ENCODE measurements around the gene ZNF813.
"Not testable (repeated sequence)": the region's sequence is repeated elsewhere in the genome, so short reads cannot be mapped to it uniquely, and the experiment has no call there.

Gene ZNF813

GRCh38 chr19:53485046-53486004 lies 17.8 kb downstream of the ZNF813 start:
- no peak for DNase-seq

GRCh38 chr19:53492153-53492552 lies 24.6 kb downstream of the ZNF813 start:
- no peak for DNase-seq

DNA sequence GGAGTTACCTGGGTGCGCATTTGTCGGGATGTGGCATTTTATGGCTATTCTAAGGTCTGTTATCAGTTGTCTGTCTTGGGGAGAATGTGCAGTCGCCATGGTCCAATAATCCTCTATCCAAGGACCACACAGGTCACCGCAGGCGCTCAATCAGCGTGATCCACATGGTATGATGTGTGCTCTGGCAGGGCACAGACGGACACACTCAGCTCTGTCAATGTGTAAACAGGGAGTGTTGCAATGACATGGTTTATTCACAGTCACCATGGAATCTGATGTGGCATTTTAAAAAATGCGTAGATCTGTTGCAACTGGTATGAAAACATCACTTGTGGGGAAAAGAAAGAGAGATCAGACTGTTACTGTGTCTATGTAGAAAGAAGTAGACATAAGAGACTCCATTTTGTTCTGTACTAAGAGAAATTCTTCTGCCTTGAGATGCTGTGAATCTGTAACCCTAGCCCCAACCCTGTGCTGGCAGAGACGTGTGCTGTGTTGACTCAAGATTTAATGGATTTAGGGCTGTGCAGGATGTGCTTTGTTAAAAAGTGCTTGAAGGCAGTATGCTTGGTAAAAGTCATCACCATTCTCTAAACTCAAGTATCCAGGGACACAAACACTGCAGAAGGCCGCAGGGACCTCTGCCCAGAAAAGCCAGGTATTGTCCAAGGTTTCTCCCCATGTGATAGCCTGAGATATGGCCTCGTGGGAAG lies 29.9 kb downstream of the ZNF813 start:
- not testable (repeated sequence) for DNase-seq

DNA sequence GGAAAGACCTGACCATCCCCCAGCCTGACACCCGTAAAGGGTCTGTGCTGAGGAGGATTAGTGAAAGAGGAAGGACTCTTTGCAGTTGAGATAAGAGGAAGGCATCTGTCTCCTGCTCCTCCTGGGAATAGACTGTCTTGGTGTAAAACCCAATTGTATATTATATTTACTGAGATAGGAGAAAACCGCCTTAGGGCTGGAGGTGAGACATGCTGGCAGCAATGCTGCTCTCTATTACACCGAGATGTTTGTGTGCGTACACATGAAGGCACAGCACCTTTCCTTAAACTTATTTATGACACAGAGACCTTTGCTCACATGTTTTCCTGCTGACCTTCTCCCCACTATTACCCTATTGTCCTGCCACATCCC lies 30.5 kb downstream of the ZNF813 start:
- DNase-seq = not testable (repeated sequence)

GRCh38 chr19:53503151-53503550 lies 35.6 kb downstream of the ZNF813 start:
- DNase-seq = not testable (repeated sequence)

- not testable (repeated sequence) for DNase-seq
Observed at GRCh38 chr19:53503671-53504364, 36.3 kb downstream of the ZNF813 start.

- not testable (repeated sequence) for DNase-seq
Observed at GRCh38 chr19:53504365-53504703, 36.8 kb downstream of the ZNF813 start.

DNA sequence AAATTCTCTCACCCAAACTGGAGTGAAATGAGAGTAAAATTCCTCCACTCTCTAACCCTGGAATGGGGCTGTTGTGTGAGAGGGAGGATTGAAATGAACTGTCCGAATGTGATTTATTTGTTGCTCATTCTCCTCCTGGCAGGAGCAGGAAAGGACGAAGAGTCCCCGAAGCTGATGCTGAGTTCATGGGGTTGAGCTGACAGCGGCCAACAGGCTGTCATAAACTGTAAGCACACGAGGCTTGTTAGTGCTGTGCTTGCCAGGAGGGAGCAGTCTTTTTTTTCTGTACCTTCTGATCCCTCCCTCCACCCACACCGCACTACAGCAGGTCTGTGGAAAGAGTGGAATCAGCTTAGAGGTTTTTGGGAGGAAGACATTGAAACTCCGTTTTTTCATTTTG lies 37.4 kb downstream of the ZNF813 start:
- DNase-seq = no peak

GRCh38 chr19:53506728-53507127 lies 39.2 kb downstream of the ZNF813 start:
- DNase-seq = no peak

DNA sequence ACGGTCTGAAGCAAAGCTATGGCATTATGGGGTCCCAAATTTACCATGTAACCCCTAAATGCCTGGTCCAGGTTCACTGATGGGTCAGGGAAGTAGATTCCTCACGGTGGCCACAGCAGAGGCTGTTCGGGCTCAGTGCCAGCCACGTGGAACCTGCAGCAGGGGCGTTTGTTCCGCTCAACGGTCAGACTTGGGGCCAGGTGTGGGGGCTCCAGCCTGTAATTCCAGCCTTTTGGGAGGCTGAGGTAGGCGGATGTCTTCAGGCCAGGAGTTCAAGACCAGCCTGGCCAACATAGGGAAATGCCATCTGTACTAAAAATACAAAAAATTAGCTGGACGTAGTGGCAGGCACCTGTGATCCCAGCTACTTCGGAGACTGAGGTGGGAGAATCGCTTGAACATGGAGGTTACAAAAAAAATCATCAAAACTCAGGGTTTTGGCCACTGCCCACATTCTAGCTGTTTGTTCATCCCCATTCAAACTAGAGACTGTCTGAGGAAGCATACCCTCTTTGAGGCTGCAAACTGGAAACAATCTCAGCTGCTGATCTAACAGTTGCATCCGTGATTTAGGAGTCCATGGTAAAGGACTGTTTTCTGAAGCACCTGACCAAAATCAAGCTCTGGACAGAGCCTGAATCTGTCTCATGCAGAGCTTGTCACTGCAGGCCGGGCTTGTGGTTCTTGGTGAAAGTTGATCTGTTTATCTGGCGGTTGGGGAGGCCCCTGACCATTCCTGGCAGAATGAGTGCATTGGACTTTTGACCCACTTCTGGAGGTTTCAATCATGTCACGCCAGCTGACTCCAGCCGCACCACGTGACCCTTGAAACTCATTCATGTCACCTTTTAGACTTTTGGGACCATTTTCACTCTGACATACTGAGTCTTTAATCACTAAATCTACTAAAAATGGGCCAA lies 40.2 kb downstream of the ZNF813 start:
- DNase-seq = no peak

GRCh38 chr19:53509443-53509842 lies 41.9 kb downstream of the ZNF813 start:
- DNase-seq = no peak

DNA sequence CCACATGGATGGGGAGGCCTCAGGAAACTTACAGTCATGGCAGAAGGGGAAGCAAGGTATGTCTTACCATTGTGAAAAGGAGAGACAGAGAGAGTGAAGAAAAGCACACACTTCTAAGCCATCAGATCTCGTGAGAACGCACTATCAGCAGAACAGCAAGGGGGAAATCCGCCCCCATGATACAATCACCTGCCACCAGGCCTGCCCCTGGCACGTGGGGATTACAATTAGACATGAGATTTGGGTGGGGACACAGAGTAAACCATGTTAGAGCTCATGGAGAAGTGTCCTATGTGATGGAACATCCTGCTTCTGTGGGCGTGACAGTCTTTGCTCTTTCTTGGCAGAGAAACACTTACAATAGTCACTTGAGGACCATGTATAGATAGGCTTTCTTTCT lies 42.3 kb downstream of the ZNF813 start:
- no peak for DNase-seq

DNA sequence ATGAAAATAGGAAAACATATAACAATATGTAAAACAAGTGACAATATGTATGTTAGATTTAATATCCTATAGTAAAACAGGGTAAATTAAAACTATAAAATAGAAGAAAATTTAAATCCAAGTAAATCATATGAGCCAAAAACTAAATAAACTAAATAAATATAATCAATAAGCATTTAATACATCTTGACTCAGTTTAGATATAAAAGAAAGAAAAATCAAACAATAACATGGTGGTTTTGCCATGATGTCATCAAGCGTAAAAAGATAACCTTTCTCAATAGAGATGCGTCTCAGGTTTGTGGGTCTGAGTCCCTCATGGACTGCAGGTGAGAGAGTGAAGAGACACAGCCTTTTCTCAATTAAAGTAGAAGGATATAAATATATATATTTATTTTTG lies 43.8 kb downstream of the ZNF813 start:
- DNase-seq = no peak

DNA sequence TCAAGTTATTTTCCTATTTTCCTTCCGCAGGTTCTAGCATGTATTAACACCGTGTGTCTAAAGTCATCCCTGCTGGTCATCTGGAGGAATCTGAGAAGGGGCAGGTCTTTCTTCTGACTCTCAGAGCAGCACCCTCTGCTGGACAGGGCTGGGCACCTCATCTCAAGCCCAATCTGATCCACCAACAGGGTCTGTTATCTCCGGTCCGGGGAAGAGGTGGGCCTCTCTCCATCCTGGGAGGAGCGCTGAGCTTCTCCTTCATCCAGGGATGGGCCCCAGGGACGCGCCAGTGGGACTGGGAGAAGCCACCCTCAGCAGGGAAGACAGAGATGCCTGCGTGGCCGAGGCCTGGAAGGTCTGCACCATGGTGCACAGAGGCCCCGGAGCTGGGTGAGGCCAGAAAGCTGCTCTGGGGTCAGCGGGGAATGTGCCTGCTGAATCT lies 44.4 kb downstream of the ZNF813 start:
- peak; percentile 19 for DNase-seq

GRCh38 chr19:53515047-53515446 lies 47.5 kb downstream of the ZNF813 start:
- DNase-seq = not testable (repeated sequence)

GRCh38 chr19:53517114-53517741 lies 49.7 kb downstream of the ZNF813 start:
- no peak for DNase-seq

DNA sequence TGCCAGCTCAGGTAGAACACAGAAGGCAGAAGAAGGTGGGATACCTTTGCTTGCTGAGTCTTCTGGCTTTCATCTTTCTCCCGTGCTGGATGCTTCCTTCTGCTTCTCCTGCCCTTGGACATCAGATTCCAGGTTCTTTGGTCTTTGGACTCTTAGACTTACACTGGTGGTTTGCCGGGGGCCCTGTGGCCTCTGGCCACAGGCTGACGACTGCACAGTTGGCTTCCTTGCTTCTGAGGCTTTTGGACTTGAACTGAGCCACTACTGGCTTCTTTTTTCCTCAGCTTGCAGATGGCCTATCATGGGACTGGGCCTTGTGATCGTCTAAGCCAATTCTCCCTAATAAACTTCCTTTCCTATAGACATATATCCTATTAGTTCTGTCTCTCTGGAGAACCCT lies 50.6 kb downstream of the ZNF813 start:
- no peak for DNase-seq

DNA sequence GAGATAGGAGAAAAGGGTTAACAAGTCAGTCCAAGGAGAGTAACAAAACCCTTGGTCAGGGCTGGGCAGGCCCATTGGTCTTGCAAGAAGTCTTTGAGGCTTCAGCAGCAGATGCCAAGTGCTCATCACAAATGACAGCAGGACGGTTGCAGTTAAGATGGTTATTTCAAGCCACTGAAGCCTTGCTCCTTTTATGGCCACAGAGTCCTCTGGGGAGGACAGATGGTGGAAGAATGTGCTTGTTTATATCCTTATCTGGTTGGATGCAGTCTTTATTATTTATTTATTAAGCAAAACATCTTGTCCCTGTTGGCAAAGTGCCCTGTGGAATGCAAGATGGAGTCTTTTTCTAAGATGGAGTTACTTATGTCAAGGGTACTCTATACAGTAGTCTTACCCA lies 51.2 kb downstream of the ZNF813 start:
- DNase-seq = no peak

GRCh38 chr19:53519446-53519845 lies 51.9 kb downstream of the ZNF813 start:
- no peak for DNase-seq

DNA sequence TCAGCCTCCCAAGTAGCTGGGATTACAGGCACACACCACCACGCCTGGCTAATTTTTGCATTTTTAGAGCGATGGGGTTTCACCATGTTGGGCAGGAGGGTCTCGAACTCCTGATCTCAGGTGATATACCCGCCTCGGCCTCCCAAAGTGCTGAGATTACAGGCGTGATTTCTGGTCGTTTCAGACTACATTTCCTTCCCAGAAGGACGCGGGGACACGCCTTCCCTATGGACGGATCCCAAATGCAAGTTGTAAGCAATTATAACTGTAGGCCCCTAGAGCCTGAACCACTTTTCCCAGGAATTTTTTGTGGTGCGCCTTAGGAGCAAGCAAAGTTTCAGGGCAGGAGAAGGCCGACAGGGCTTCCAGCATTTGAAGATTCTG lies 52.6 kb downstream of the ZNF813 start:
- no peak for DNase-seq

- DNase-seq = peak; percentile 99
Observed at GRCh38 chr19:53520547-53521372, 53.2 kb downstream of the ZNF813 start.
